Effector memory CD4-positive, alpha-beta T cell (primary cell): Measurements from ENCODE around the gene ITGB4.
A peak's percentile ranks its signal among the peaks of the same experiment; 100 is the strongest.

ENCODE experiments used
- DNase-seq, 3 donors: peaks; one replicate each; pipeline ENCODE4 v3.0.0-alpha.2; 2020
- H3K27ac ChIP-seq: 2 replicates; pipeline ENCODE4 v1.7.0; 2013; ENCODE audit warnings: mild to moderate bottlenecking, low read length, moderate library complexity; ENCODE audit not compliant: insufficient read depth, poor library complexity, severe bottlenecking
- H3K27me3 ChIP-seq: replicated peaks from 2 replicates; pipeline ENCODE4 v1.7.0; 2013; ENCODE audit warnings: mild to moderate bottlenecking, low read length; ENCODE audit not compliant: insufficient read depth, control insufficient read depth, poor library complexity, severe bottlenecking
- H3K36me3 ChIP-seq: 2 replicates; pipeline ENCODE4 v1.7.0; 2013; ENCODE audit warnings: mild to moderate bottlenecking, low read length, moderate library complexity; ENCODE audit not compliant: control insufficient read depth, insufficient read depth
- H3K4me1 ChIP-seq: 2 replicates; pipeline ENCODE4 v1.7.0; 2013; ENCODE audit warnings: low read length, mild to moderate bottlenecking; ENCODE audit not compliant: control insufficient read depth, insufficient read depth, poor library complexity, severe bottlenecking
- H3K4me3 ChIP-seq: 2 replicates; pipeline ENCODE4 v1.7.0; 2013; ENCODE audit warnings: low read length, low read depth, mild to moderate bottlenecking; ENCODE audit not compliant: insufficient read depth, poor library complexity, severe bottlenecking
- H3K9me3 ChIP-seq: 2 replicates; pipeline ENCODE4 v1.7.0; 2013; ENCODE audit warnings: mild to moderate bottlenecking, low read length, moderate library complexity; ENCODE audit not compliant: control insufficient read depth

The ITGB4 gene

GRCh38 chr17:75685499-75685898 is 35.8 kb upstream of the ITGB4 start:
- no peak overlapping the region for H3K27ac ChIP-seq
- no peaks in the 10 kb centered on the region for H3K9me3 ChIP-seq
- DNase-seq: no peak
- no peak overlapping the region for H3K4me3 ChIP-seq
- H3K4me1 ChIP-seq: peaks cover 3% of the 10 kb centered on the region
- H3K36me3 ChIP-seq: peaks cover 10% of the 10 kb centered on the region
- no peaks in the 10 kb centered on the region for H3K27me3 ChIP-seq

GRCh38 chr17:75688209-75688825 is 32.9 kb upstream of the ITGB4 start:
- DNase-seq: no peak
- Histone ChIP-seq H3K36me3 (peaks cover 25% of the 10 kb centered on the region), H3K4me1 (peaks cover 3% of the 10 kb centered on the region), H3K9me3 (no peaks in the 10 kb centered on the region), H3K4me3 (no peak overlapping the region), H3K27ac (no peak overlapping the region), H3K27me3 (no peaks in the 10 kb centered on the region)

GRCh38 chr17:75689441-75689873 is 31.8 kb upstream of the ITGB4 start:
- peak in 1 of 3 donors; percentile 8 for DNase-seq
- H3K4me1 ChIP-seq: peaks cover 3% of the 10 kb centered on the region
- peak overlapping the region; percentile 4 for H3K27ac ChIP-seq
- H3K4me3 ChIP-seq: no peak overlapping the region
- peaks cover 36% of the 10 kb centered on the region for H3K36me3 ChIP-seq
- H3K27me3 ChIP-seq: no peaks in the 10 kb centered on the region
- no peaks in the 10 kb centered on the region for H3K9me3 ChIP-seq

- DNase-seq: no peak
Observed at GRCh38 chr17:75691371-75691791, 29.9 kb upstream of the ITGB4 start.

GRCh38 chr17:75691801-75692626 is 29.2 kb upstream of the ITGB4 start:
- Histone ChIP-seq H3K36me3 (peaks cover 41% of the 10 kb centered on the region), H3K4me1 (peaks cover 3% of the 10 kb centered on the region)
- no peak for DNase-seq

More at GRCh38 chr17:75691371-75691791, 29.9 kb upstream of the ITGB4 start:
- peaks cover 39% of the 10 kb centered on the region for H3K36me3 ChIP-seq
- H3K27me3 ChIP-seq: no peaks in the 10 kb centered on the region
- peaks cover 3% of the 10 kb centered on the region for H3K4me1 ChIP-seq
- no peak overlapping the region for H3K27ac ChIP-seq
- H3K9me3 ChIP-seq: no peaks in the 10 kb centered on the region
- H3K4me3 ChIP-seq: no peak overlapping the region

DNA sequence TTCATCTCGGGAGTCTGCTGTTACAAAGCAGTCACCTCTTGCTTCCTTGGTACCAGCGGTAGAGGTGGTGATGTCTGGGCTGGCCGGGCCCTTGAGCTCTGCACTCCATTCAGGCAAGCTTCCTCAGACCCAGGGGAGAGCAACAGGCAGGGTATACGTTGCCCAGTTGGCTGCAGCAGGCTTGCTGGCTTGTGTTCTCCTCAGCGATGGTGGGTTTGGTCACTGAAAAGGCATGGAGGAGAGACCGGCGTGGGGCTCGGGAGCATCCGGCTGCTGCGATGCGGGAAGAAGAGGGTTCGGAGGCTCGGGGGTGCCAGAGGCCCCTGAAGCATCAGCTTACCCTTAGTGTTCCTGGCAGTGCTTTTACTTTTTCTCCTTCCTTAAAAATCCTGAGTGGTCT is 28.3 kb upstream of the ITGB4 start:
- Histone ChIP-seq H3K4me1 (peaks cover 1% of the 10 kb centered on the region), H3K27ac (no peak overlapping the region), H3K9me3 (no peaks in the 10 kb centered on the region), H3K27me3 (no peaks in the 10 kb centered on the region), H3K36me3 (peaks cover 50% of the 10 kb centered on the region), H3K4me3 (no peak overlapping the region)
- no peak for DNase-seq

More at GRCh38 chr17:75691801-75692626, 29.2 kb upstream of the ITGB4 start:
- Histone ChIP-seq H3K4me3 (no peak overlapping the region), H3K27ac (no peak overlapping the region), H3K27me3 (no peaks in the 10 kb centered on the region), H3K9me3 (no peaks in the 10 kb centered on the region)

- no peaks in the 10 kb centered on the region for H3K4me1 ChIP-seq
- peaks cover 55% of the 10 kb centered on the region for H3K36me3 ChIP-seq
- no peak for DNase-seq
- H3K27me3 ChIP-seq: no peaks in the 10 kb centered on the region
- H3K9me3 ChIP-seq: no peaks in the 10 kb centered on the region
- H3K4me3 ChIP-seq: no peak overlapping the region
- H3K27ac ChIP-seq: no peak overlapping the region
Observed at GRCh38 chr17:75693500-75694481, 27.5 kb upstream of the ITGB4 start.

DNA sequence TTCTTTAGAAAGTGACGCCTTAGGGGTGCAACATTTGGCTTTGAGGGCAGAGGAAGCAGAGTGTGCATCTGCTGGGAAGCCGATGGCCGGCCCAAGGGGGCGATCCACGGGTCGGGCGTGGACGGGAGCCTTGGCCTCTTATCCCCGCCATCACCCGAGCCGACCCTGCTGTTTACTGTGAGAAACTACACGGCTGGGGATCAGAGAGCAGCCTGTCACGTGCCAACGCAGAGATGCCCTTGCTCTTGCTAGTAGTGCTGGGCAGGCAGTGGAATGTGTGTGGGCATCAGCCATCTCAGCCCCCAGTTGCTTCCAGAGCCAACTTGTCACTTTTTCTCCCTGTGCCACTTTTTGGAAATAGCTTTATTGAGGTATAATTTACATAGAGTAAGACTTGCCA is 26.7 kb upstream of the ITGB4 start:
- H3K9me3 ChIP-seq: no peaks in the 10 kb centered on the region
- no peak overlapping the region for H3K27ac ChIP-seq
- H3K36me3 ChIP-seq: peaks cover 55% of the 10 kb centered on the region
- H3K4me3 ChIP-seq: no peak overlapping the region
- no peak for DNase-seq
- H3K27me3 ChIP-seq: no peaks in the 10 kb centered on the region
- H3K4me1 ChIP-seq: no peaks in the 10 kb centered on the region

DNA sequence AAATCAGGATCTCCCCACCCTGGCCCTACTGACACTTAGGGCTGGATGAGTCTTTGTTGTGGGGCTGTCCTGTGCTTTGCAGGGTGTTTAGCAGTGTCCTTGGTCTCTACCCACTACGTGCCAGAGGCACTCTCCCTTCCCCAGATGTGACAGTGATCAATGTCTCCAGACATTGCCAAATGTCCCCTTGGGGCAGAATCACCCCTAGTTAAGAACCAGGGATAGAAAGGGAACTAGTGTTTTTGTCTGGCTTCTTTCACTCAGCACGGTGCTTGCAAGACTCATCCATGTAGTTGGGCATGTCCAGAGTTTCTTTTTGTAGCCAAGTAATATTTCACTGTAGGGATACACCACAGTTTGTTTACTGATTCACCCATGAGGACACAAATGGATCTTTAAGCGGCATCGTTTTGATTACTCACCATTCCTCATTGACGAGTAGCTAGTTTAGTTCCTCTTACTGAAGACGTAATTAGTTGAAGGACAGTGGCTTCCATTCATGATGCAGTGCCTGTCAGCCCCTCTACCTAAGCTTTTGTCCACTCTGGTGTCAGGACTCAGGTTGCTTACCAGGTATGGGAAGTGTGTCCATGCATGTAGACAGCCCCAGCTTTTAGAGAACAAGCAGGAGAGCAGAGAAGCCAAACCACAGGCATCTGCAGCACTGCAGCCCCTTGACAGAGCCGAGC is 26.0 kb upstream of the ITGB4 start:
- H3K36me3 ChIP-seq: peaks cover 63% of the 10 kb centered on the region
- DNase-seq: no peak
- H3K27ac ChIP-seq: no peak overlapping the region
- no peak overlapping the region for H3K4me3 ChIP-seq
- no peaks in the 10 kb centered on the region for H3K4me1 ChIP-seq
- no peaks in the 10 kb centered on the region for H3K9me3 ChIP-seq
- no peaks in the 10 kb centered on the region for H3K27me3 ChIP-seq
